ENCODE measurements around the gene CAMKMT. TPM values are rescaled to one million over a fixed set of nuclear protein-coding genes. Genes with fewer than 3 reads are reported as not detected.

Gene CAMKMT
- total RNA-seq, 2 donors from 2014 or later, result 13.5 to 26.5 TPM

DNA sequence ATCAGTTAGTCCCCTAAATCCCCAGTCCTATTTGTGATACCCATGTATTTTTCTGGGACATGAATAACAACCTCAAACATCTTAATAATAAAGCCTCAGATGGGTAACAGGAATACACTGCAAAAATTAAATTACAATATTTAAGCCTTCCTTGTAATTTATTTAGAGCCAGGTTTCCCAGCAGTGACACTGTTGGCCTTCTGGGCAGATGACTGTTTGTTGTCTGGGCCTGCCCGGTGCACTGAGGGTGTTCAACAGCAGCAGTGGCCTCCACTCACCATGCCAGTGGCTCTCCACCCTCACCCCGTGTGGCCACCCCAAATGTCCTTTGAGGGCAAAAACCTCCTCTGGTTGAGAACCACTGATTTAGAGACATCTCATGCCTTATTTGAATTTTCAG lies 309.5 kb downstream of the CAMKMT start:
- no peaks in the 10 kb centered on the region for H3K9me3 Mint-ChIP-seq
- no peak for DNase-seq (ENCODE audit: low spot score)
- H3K4me1 Mint-ChIP-seq (ENCODE audit: low read depth in 2 of 2), result no peaks in the 10 kb centered on the region
- ATAC-seq, result no peak
- no peak overlapping the region for H3K27ac Mint-ChIP-seq
- no peak overlapping the region for H3K4me3 Mint-ChIP-seq
- no peaks in the 10 kb centered on the region for H3K36me3 Mint-ChIP-seq
- no peaks in the 10 kb centered on the region for H3K27me3 Mint-ChIP-seq

DNA sequence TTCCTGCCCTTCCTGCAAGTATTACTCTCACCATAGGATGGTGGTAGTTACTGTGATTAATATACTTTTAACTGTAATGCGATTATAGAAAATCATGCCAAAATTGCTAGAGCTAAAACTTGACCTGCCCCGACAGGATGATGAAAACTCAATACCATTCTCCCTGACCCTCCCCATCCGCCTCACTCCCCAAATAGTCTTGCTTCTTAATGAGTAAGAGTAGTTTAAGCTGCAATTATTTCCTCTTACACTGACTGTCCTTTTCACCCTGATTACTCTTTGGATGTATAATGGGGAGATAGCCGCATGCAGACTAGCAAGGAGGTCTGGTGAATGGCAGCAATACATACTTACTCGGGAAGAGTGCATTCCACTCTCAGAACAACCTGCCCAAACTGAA lies 310.2 kb downstream of the CAMKMT start:
- Mint-ChIP-seq H3K4me1 (ENCODE audit: low read depth in 2 of 2) (no peaks in the 10 kb centered on the region), H3K36me3 (no peaks in the 10 kb centered on the region), H3K27ac (no peak overlapping the region), H3K4me3 (no peak overlapping the region), H3K27me3 (no peaks in the 10 kb centered on the region), H3K9me3 (no peaks in the 10 kb centered on the region)
- ATAC-seq (no peak), DNase-seq (ENCODE audit: low spot score) (no peak)

DNA sequence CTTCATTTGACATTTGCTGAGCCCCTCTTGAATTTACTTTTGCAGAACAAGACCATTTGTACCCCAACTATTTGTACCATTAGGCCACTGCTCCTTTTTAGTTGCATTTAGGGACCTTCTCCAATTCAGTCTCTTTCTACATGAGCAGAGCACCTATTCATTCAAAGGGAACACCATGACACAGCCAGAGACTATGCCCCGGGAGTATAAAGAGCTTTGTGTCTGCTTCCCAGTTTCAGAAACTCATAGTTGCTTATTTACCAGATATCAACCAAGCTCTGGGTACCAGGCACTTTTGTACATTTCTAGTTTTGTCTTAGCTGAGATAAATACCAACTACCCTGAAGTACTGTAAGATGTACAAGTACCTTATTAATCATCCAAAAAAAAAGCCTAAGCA lies 310.7 kb downstream of the CAMKMT start:
- H3K36me3 Mint-ChIP-seq, result no peaks in the 10 kb centered on the region

DNA sequence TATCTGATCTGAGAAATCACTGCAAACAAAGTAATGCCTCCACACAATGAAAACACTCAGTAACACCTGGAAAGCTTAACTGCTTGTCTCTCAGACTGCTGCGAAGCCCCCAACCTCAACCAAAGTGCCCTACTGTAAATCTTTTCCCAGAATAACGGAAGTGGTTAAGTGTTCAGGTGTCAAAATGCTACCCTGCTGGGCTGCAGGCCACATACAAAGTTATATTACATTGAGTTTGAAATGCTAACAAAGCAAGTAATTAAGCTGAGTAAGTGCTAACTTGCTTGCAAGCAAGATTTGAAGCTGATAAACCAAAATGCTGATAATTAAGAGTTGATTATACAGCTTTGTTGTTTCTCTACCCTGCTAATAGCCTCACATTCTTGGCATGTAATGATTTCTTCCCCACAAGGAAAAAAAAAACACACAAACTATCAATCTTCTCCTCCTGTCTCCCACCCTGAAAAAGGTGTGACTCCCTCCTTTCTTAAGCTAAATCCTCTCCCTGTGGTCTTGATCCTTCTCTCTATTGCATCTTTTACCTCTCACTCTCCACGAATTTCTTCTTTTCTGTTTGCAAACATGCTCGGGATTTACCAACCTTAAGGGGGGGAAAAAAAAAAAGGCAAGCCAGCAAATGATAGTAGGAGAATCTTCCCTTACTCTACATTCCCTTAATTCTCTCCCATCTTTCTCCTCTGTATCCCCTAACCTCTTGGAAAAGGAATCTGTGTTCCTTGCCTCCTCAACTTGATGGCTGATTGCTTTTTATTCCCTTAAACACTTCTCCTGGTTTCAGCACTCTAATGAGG lies 312.9 kb downstream of the CAMKMT start:
- Mint-ChIP-seq H3K9me3 (no peaks in the 10 kb centered on the region), H3K27me3 (no peaks in the 10 kb centered on the region), H3K4me1 (ENCODE audit: low read depth in 2 of 2) (no peaks in the 10 kb centered on the region), H3K27ac (no peak overlapping the region), H3K36me3 (no peaks in the 10 kb centered on the region), H3K4me3 (no peak overlapping the region)
- DNase-seq (ENCODE audit: low spot score) (no peak), ATAC-seq (no peak)

More for the DNA sequence above, 310.7 kb downstream of the CAMKMT start:
- ATAC-seq (no peak), DNase-seq (ENCODE audit: low spot score) (no peak)
- H3K4me3 Mint-ChIP-seq, result no peak overlapping the region
- no peaks in the 10 kb centered on the region for H3K4me1 Mint-ChIP-seq (ENCODE audit: low read depth in 2 of 2)
- no peak overlapping the region for H3K27ac Mint-ChIP-seq
- H3K9me3 Mint-ChIP-seq, result no peaks in the 10 kb centered on the region
- no peaks in the 10 kb centered on the region for H3K27me3 Mint-ChIP-seq

DNA sequence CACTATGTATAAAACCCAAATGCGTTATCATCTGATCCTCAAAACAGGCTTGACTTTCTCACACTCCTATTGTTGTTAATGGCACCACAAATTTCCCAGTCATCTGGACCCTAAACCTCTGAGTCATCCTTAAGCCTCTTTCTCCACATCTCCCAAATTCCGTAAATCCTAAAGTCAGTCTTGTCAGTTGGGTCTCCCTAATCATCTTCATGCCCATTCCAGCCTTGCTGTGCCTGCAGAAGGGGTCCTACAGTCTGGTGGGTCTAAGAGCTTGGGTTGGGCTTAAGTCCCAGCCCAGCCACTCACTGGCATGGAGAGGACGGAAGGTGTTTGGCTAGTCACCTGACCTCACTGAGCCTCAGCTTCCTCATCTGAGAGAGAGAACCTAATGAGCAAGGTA lies 314.6 kb downstream of the CAMKMT start:
- H3K9me3 Mint-ChIP-seq, result no peaks in the 10 kb centered on the region
- H3K27me3 Mint-ChIP-seq, result no peaks in the 10 kb centered on the region
- H3K4me1 Mint-ChIP-seq (ENCODE audit: low read depth in 2 of 2), result no peaks in the 10 kb centered on the region
- H3K4me3 Mint-ChIP-seq, result no peak overlapping the region
- no peak overlapping the region for H3K27ac Mint-ChIP-seq
- no peak for DNase-seq (ENCODE audit: low spot score)
- H3K36me3 Mint-ChIP-seq, result no peaks in the 10 kb centered on the region
- no peak for ATAC-seq

DNA sequence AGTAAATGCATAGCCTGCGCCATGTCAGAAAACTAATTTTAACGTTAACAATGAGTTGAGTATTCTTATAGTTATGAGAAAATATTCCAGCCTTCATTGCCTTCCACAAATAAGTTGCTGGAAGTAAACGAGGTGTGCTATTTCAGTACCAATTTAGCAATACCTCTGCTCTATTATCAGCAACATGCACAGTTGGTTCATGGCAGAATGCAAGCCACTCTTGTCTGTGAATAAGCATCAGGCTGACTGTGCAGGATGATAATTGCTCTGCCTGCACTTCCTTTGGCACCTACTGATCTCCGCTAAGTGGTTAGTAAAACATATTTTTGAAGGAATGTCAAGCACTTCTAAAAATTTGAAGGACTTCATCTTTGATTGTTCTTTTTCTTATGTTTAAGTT lies 317.8 kb downstream of the CAMKMT start:
- H3K9me3 Mint-ChIP-seq, result no peaks in the 10 kb centered on the region
- no peaks in the 10 kb centered on the region for H3K4me1 Mint-ChIP-seq (ENCODE audit: low read depth in 2 of 2)
- DNase-seq (ENCODE audit: low spot score), result no peak
- H3K36me3 Mint-ChIP-seq, result no peaks in the 10 kb centered on the region
- no peaks in the 10 kb centered on the region for H3K27me3 Mint-ChIP-seq
- H3K27ac Mint-ChIP-seq, result no peak overlapping the region
- no peak for ATAC-seq
- H3K4me3 Mint-ChIP-seq, result no peak overlapping the region

DNA sequence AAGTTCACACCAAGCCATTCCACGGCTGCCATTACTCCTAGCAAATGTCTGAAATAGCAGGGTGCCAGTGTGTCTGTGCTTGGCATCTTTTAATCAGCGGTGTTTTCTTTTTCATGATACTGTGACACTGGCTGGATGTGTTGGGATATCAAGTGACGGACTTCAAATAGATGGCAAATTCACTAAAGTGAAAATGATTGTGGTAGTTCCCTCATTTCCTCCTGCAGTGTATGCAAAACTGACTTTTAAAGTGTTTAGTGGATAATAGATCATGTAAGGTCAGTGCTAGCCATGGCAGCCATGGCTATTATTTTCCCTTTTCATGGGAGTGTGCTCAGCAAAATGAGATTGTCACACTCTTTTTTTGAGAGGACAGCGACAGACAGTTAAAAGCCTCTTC lies 318.2 kb downstream of the CAMKMT start:
- DNase-seq (ENCODE audit: low spot score), result no peak
- Mint-ChIP-seq H3K4me1 (ENCODE audit: low read depth in 2 of 2) (no peaks in the 10 kb centered on the region), H3K27me3 (no peaks in the 10 kb centered on the region), H3K9me3 (no peaks in the 10 kb centered on the region), H3K27ac (no peak overlapping the region), H3K4me3 (no peak overlapping the region), H3K36me3 (no peaks in the 10 kb centered on the region)
- no peak for ATAC-seq

DNA sequence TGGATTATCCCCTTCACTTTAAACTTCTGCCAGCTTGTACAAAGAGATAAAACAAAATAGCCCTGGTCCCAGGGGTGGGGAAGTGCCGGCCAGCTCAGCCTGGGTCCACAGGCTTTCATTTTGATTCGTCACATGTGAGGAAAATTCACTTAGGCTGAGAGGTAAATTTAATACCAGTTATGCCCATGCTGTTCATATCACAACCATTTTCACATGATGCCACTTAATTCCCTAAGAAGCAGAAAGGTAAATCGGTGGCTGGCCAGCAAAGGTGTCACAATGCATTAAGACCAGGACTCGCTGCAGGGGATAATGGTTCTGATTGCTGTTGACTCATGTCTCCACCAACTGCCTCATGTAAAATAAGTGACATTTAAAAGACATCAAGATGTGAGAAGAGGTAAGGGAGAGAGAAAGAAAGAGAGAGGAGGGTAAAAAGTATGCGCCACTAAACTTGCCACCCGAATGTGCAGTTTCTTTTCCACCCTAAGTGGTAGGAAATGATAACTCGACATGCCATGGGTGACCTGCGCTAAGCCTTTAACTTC lies 318.8 kb downstream of the CAMKMT start:
- DNase-seq (ENCODE audit: low spot score) (no peak), ATAC-seq (no peak)
- H3K9me3 Mint-ChIP-seq, result no peaks in the 10 kb centered on the region
- no peaks in the 10 kb centered on the region for H3K27me3 Mint-ChIP-seq
- no peak overlapping the region for H3K4me3 Mint-ChIP-seq
- no peaks in the 10 kb centered on the region for H3K4me1 Mint-ChIP-seq (ENCODE audit: low read depth in 2 of 2)
- no peak overlapping the region for H3K27ac Mint-ChIP-seq
- no peaks in the 10 kb centered on the region for H3K36me3 Mint-ChIP-seq

DNA sequence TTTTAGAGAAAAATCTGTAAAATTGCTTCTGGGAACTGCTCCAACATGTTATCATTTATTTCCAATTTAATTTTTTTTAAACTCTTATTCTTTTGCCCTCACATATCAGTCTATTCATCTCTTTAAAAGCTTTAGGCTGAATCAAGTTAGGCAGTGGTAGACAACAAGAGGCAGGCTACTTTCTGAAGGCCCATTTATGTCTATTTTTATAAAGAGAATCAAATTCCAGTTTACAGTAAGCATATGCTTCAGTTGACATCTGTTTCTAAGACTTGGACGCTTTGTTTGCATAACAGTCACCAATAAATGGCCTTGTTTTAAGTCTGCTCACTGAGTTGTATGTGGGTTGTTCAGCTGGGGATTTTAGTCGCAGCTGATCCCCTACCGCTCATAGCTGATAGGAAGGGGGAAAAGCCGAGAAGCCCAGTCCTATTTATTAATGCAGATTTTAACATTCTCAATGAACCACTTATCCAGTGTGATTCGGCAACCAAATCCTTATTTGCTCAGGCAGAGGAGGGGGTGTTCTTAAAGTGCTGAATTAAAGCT lies 319.3 kb downstream of the CAMKMT start:
- H3K9me3 Mint-ChIP-seq, result no peaks in the 10 kb centered on the region

DNA sequence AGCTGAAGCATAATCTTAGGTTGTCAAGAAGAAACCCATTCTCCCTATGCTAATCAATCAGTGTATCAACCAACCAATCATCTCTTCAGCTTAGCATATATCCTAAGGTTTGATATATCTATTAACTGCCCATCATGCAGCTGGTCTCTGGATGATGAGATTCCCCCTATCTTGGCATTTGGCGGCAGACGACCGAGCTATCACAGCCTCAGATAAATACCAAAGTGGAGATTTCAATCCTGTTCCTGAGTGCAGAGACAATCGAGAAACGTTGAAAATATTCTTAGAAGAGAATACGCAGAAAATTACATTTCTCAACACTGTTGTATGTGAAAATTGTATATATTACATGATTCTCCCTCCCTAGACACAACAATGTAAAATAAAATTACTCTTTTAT lies 320.7 kb downstream of the CAMKMT start:
- H3K4me3 Mint-ChIP-seq, result no peak overlapping the region
- DNase-seq (ENCODE audit: low spot score) (no peak), ATAC-seq (no peak)
- no peaks in the 10 kb centered on the region for H3K36me3 Mint-ChIP-seq
- H3K27me3 Mint-ChIP-seq, result no peaks in the 10 kb centered on the region
- H3K27ac Mint-ChIP-seq, result no peak overlapping the region
- no peaks in the 10 kb centered on the region for H3K4me1 Mint-ChIP-seq (ENCODE audit: low read depth in 2 of 2)
- no peaks in the 10 kb centered on the region for H3K9me3 Mint-ChIP-seq

More for the DNA sequence above, 319.3 kb downstream of the CAMKMT start:
- ATAC-seq, result no peak
- Mint-ChIP-seq H3K27ac (no peak overlapping the region), H3K27me3 (no peaks in the 10 kb centered on the region), H3K36me3 (no peaks in the 10 kb centered on the region), H3K4me1 (ENCODE audit: low read depth in 2 of 2) (no peaks in the 10 kb centered on the region), H3K4me3 (no peak overlapping the region)
- no peak for DNase-seq (ENCODE audit: low spot score)

DNA sequence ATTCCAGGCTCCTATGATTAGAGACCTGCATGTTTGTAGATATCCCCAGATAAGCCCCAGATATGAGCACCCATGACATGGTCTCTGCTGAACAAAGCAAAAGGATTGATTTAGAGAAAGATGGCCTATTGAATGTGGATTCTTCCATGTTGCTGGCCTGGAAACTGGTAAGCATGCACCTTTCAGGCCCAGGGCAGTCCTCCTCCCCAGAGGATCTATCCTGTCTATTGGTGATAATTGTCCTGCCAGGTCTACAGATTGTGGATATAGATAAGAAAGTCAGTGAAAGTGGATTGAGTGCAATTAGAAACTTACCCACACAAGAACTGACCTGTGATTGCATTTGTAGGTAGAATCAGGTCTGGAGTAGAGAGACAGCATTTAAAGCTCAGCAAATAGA lies 322.8 kb downstream of the CAMKMT start:
- H3K4me3 Mint-ChIP-seq, result no peak overlapping the region
- H3K4me1 Mint-ChIP-seq (ENCODE audit: low read depth in 2 of 2), result no peaks in the 10 kb centered on the region
- H3K9me3 Mint-ChIP-seq, result no peaks in the 10 kb centered on the region
- ATAC-seq, result no peak
- no peaks in the 10 kb centered on the region for H3K36me3 Mint-ChIP-seq
- H3K27ac Mint-ChIP-seq, result no peak overlapping the region
- no peak for DNase-seq (ENCODE audit: low spot score)
- H3K27me3 Mint-ChIP-seq, result no peaks in the 10 kb centered on the region

DNA sequence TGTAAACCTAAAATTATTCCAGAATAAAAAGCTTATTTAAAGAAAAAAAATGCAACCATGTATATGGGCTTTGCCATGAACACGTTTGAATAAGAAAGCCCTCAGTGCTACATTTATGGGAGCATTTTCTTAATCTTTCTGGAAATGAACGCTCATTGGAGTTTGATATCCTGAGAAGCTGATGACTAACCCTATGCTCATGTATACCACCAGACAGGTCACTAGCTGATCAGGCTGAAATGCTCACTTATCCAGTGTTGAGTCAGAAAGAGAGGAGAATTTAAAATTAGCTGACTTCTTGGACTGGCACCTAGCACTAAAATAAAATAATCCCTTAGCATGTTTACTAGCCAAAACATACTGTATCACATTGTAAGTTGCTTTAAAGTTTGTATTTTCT lies 324.8 kb downstream of the CAMKMT start:
- DNase-seq (ENCODE audit: low spot score) (no peak), ATAC-seq (no peak)
- Mint-ChIP-seq H3K4me3 (no peak overlapping the region), H3K27me3 (no peaks in the 10 kb centered on the region), H3K27ac (no peak overlapping the region), H3K4me1 (ENCODE audit: low read depth in 2 of 2) (no peaks in the 10 kb centered on the region), H3K36me3 (no peaks in the 10 kb centered on the region), H3K9me3 (no peaks in the 10 kb centered on the region)

DNA sequence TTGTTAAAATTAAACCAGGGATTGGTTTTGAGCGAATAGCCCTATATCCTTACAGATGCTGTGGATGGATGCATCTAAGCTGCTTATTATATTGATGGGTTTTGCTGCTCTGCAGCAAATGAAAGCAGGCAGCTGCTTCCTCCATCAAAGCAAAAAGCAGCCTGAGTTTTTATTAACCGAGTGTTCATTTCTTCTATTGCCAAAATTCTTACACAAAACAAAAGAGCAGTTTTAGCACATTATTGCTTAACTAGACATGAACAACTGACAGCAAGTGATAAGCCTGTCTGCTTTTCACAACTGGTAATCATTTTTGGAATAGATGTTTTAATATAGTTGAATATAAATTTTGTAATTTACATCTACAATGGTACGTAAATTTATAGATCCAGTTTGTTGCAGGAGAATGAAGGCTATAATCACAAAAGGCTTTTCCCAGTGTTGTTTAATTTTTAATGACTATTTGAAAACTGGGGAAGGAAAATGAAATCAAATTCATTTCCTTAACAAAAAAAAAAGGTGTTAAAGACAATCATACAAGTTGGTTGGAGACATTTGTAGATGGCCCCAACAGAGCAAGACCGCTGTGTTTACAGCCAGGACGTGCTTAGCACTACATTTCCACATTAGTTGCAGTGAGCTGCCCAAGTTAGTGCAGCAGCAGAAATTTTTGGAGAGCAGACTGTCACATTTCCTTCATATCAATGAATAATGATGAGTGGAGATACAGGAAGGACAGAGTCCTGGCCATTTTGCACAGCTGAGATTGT lies 326.1 kb downstream of the CAMKMT start:
- no peak for ATAC-seq
- no peak overlapping the region for H3K27ac Mint-ChIP-seq

More for the DNA sequence above, 326.1 kb downstream of the CAMKMT start:
- no peaks in the 10 kb centered on the region for H3K36me3 Mint-ChIP-seq
- no peaks in the 10 kb centered on the region for H3K9me3 Mint-ChIP-seq
- H3K4me3 Mint-ChIP-seq, result no peak overlapping the region
- no peaks in the 10 kb centered on the region for H3K27me3 Mint-ChIP-seq
- H3K4me1 Mint-ChIP-seq (ENCODE audit: low read depth in 2 of 2), result no peaks in the 10 kb centered on the region
- no peak for DNase-seq (ENCODE audit: low spot score)

Data from natural killer cell treated with Interleukin-12 subunit alpha and Interleukin-12 subunit beta and Interleukin-15 and Interleukin-18, amount 100 ng/mL, for 72 hours (primary cell).